ENCODE measurements around the gene WDR12.
A peak's percentile ranks its signal among the peaks of the same experiment; 100 is the strongest.
"Not testable (repeated sequence)": the region's sequence is repeated elsewhere in the genome, so short reads cannot be mapped to it uniquely, and the experiment has no call there.

WDR12 gene

DNA sequence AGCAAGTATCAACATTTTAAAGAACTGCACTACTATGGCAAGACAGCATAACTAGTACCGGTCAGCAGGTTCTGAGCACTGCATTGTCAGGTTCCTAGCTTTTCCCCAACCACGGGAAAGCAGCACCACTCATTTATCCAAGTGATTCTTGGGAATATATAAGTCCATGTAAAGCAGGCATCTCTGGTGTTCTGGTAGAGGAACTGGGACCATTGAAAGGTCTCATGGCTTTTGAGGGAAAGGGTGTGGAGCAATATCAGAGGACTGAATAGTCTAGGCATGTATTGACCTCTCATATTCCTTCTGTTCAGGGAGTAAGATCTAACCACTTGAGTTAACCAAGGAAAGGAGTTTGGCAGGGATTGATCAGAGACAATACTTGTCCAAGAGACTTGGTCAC lies 33.8 kb downstream of the WDR12 start:
- no peaks in the 10 kb centered on the region for H3K27me3 ChIP-seq (replicated peaks)
- peaks cover 14% of the 10 kb centered on the region for H3K36me3 ChIP-seq (replicated peaks)
- TF ChIP-seq, protein P1, sequence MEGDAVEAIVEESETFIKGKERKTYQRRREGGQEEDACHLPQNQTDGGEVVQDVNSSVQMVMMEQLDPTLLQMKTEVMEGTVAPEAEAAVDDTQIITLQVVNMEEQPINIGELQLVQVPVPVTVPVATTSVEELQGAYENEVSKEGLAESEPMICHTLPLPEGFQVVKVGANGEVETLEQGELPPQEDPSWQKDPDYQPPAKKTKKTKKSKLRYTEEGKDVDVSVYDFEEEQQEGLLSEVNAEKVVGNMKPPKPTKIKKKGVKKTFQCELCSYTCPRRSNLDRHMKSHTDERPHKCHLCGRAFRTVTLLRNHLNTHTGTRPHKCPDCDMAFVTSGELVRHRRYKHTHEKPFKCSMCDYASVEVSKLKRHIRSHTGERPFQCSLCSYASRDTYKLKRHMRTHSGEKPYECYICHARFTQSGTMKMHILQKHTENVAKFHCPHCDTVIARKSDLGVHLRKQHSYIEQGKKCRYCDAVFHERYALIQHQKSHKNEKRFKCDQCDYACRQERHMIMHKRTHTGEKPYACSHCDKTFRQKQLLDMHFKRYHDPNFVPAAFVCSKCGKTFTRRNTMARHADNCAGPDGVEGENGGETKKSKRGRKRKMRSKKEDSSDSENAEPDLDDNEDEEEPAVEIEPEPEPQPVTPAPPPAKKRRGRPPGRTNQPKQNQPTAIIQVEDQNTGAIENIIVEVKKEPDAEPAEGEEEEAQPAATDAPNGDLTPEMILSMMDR (IDR thresholded peaks at IDR 0.05; ENCODE audit: low read depth, low read length, missing control alignments) = no peak
- H3K27ac ChIP-seq = no peak overlapping the region
- no peak overlapping the region for H3K4me3 ChIP-seq (ENCODE audit: low read depth, low read length)
- in situ Hi-C loops (cut with HindIII; ENCODE audit: low pct_ligation_motif_present, low sequenced_read_pairs) = no loop called here
- no peak for DNase-seq

DNA sequence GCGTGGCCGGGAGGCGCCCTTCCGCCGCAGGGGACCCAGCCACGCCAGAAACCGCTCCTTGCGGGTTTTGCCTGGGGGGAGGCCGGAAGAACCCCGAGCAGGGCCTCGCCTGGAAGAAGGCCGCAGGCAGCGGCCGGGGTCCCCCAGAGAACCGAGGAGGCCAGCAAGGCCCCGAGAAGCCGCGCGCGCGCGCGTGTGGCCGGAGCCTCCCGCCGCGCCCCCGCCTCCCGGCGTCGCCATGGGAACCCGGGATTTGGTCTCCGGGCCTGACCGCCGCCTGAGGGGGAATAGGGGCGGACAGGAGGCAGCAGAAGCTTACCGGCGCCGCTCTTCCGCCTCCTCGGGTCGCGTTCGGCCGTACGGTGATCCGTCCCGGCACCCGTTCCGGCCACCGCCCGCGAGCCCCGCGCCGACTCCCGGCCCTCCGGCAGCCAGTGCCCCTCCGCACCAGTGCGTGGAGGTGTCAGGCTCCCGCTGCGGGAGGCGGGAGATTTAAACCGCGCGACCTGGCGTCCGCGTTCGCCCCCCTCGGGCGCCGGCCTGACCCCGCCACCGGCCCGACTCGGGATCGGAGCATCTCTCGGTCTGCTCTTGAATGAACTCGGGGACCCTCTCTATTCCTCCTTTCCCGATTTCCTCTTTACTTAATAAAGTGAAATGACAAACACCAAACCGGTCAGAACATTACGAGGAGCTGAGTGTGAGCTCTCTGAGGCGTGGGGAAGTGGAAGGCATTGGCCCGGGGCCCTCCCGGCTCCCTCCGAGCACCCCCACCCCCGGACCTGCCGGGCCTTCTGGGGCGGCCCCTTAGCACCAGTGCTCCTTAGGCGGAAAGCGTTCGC lies 40.0 kb downstream of the WDR12 start, which contains the start of gene ICA1L:
TSS of gene ICA1L (minus strand) at position 467 of the 842 bp plus-strand sequence. CDS start 42,757 bp downstream, outside the sequence.
- Histone ChIP-seq H3K4me3 (ENCODE audit: low read depth, low read length) (peak within 1 kb of the TSS; percentile 71), H3K27me3 (replicated peaks) (no peaks in the 10 kb centered on the region), H3K36me3 (replicated peaks) (no peaks in the 10 kb centered on the region), H3K27ac (peak within 1 kb of the TSS; percentile 27)
- peak; percentile 41 for DNase-seq
- TF ChIP-seq, protein P1 (IDR thresholded peaks at IDR 0.05; ENCODE audit: low read depth, low read length, missing control alignments) = no peak
- in situ Hi-C loops (cut with HindIII; ENCODE audit: low pct_ligation_motif_present, low sequenced_read_pairs) = no loop called here

DNA sequence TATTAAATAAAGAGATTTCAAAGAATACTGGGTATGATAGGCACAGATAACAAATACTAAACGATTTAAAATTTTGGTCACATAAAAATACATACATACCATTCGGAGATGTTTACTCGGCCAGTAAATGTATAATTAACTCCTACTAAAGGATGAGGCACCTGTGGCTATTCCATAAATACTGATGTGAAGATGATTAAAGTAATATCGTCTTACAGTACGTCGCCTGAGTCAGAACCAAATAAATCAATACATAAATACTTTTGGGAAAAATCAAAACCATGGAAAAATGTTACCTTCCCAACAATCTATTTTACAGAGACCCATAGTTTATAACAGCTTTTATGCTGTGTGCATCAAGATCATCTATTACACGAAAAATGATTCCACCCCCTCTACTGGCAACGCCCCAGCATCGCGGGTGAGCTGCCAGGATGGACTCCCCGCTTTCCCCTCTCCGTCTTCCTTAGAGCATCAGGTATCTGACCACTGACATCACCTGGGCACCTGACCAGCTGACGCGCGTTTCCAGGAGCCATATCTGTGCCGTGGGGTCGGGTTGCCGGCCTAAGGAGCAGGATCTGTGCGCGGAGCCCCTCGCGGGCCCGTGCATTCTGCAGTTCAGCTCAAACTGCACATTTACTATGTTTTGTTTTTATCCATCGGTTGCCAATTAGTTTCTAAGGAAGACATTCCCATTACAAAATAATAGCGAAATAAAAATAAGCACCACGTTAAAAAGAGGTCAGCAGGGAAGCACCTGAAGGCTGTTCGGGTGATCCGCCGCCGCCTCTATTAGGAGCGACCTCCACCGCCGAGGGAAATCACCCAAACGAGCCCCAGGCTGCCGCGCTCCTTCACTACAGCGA lies 40.8 kb downstream of the WDR12 start:
- H3K27ac ChIP-seq = peak overlapping the region; percentile 27
- no peaks in the 10 kb centered on the region for H3K36me3 ChIP-seq (replicated peaks)
- peak overlapping the region; percentile 71 for H3K4me3 ChIP-seq (ENCODE audit: low read depth, low read length)
- TF ChIP-seq, protein P1 (IDR thresholded peaks at IDR 0.05; ENCODE audit: low read depth, low read length, missing control alignments) = peak; percentile 80
- in situ Hi-C loops (cut with HindIII; ENCODE audit: low pct_ligation_motif_present, low sequenced_read_pairs) = no loop called here
- DNase-seq = peak; percentile 64
- no peaks in the 10 kb centered on the region for H3K27me3 ChIP-seq (replicated peaks)

DNA sequence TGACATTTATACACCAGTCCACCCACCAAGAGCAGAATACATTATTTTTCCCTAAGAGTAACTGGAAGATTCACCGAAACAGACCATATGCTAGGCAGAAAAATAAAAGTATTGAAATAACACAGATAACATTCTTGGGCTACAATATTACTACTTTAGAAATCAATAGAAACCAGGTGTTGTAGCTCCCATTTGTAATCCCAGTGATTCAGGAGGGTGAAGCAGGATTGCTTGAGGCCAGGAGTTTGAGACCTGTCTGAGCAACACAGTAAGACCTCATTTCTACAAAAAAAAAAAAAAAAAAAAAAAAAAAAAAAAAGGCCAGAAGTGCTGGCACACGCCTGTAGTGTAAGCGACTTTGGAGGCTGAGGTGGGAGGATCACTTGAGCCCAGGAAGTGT lies 49.5 kb downstream of the WDR12 start:
- H3K27ac ChIP-seq = no peak overlapping the region
- no peak for DNase-seq
- H3K4me3 ChIP-seq (ENCODE audit: low read depth, low read length) = no peak overlapping the region
- no peaks in the 10 kb centered on the region for H3K27me3 ChIP-seq (replicated peaks)
- in situ Hi-C loops (cut with HindIII; ENCODE audit: low pct_ligation_motif_present, low sequenced_read_pairs) = no loop called here
- TF ChIP-seq, protein P1 (IDR thresholded peaks at IDR 0.05; ENCODE audit: low read depth, low read length, missing control alignments) = no peak
- H3K36me3 ChIP-seq (replicated peaks) = no peaks in the 10 kb centered on the region

DNA sequence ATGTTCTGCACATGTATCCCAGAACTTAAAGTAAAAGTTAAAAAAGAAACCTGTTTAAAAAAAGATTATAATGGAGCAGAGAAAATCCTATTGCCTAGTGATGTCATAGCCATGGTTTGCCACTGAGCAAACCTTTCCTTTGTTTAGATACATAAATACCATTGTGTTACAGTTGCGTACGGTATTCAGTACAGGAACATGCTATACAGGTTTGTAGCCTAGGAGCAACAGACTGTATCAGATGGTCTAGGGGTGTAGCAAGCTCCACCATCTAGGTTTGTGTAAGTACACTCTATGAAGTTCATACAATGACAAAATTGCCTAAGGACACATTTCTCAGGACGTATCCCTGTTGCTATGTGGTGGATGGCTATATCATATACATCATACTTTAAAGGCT lies 52.9 kb downstream of the WDR12 start:
- no peak overlapping the region for H3K4me3 ChIP-seq (ENCODE audit: low read depth, low read length)
- no peaks in the 10 kb centered on the region for H3K27me3 ChIP-seq (replicated peaks)
- TF ChIP-seq, protein P1 (IDR thresholded peaks at IDR 0.05; ENCODE audit: low read depth, low read length, missing control alignments) = no peak
- no peaks in the 10 kb centered on the region for H3K36me3 ChIP-seq (replicated peaks)
- DNase-seq = no peak
- in situ Hi-C loops (cut with HindIII; ENCODE audit: low pct_ligation_motif_present, low sequenced_read_pairs) = no loop called here
- no peak overlapping the region for H3K27ac ChIP-seq

DNA sequence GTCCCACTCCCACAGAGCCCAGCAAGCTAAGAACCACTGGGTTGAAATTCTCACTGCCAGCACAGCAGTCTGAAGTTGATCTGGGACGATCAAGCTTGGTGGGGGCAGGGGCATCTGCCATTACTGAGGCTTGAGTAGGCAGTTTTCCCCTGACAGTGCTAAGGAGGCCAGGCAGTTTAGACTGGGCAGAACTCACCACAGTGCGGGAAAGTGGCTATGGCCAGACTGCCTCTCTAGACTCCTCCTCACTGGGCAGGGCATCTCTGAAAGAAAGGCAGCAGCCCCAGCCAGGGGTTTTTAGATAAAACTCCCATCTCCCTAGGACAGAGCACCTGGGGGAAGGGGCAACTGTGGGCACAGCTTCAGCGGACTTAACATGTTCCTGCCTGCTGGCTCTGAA lies 62.1 kb downstream of the WDR12 start:
- H3K27ac ChIP-seq; H3K27me3 ChIP-seq (replicated peaks); DNase-seq; in situ Hi-C loops (cut with HindIII; ENCODE audit: low pct_ligation_motif_present, low sequenced_read_pairs); H3K36me3 ChIP-seq (replicated peaks); H3K4me3 ChIP-seq (ENCODE audit: low read depth, low read length): not testable (repeated sequence)

All from brain microvascular endothelial cell (primary cell).